Fibroblast of gingiva (primary cell): ENCODE measurements around the gene ADAM23.

Experiments used
- DNase-seq: peaks from one replicate; pipeline ENCODE4 v3.0.0-alpha.2; 2011; ENCODE audit warnings: low read depth

ADAM23 gene

GRCh38 chr2:206565666-206566065 lies 122.3 kb downstream of the ADAM23 start:
- DNase-seq: no peak

GRCh38 chr2:206569470-206569869 lies 126.1 kb downstream of the ADAM23 start:
- DNase-seq: no peak

DNA sequence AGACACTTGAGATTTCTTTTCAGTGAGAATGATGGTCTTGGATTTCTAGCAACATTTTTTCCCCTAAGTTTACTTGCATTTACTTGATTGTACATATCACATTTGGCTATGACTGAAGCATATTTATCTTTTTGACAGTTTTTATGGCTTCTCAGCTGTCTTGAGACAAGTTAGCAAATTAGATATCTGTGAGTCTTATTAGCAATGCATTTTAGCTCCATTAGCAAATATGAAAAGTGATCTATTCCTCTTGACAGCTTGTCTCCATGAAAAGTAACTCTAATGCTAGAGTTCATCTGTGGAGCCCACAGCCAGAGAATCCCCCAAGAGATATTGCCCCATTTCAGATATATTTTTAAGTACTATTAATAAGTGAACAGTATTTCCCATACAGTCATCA lies 126.9 kb downstream of the ADAM23 start:
- no peak for DNase-seq

DNA sequence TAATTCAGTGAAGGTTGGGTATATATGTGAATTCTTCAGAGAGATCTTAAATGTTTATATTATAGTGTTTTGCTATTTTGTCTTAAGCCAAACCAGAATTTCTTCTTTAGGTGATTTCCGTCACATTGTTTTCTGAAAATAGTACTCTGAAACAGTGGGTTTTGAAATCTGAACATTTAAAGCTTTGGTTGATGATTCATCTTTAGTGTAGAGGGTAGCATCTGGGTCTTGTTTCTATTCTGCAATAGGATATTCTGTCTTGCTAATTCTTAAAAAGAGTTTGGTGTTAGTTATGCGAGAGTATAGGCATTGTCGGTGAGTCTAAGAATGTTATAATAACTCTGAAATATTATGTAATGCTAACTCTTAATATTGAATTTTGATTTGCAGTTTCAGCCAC lies 129.4 kb downstream of the ADAM23 start:
- no peak for DNase-seq

DNA sequence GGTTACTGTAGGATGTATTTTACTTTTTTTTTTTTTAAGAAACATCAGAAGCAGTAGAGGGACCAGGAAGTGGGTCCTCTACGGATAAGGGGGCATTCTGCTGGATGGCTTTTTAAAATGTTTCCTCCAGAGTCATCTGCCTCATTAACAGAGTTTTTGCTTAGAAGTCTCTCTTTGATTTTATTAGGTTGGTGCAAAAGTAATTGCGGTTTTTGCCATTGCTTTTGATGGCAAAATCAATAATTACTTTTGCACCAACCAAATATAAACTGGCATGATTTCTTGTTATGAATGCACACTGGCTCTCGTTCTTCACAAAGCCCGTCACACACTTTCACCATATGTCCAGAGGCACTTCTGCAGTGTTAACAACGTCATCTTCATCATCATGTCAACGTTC lies 130.5 kb downstream of the ADAM23 start:
- DNase-seq: no peak

GRCh38 chr2:206584323-206585116 lies 141.2 kb downstream of the ADAM23 start:
- DNase-seq: no peak

DNA sequence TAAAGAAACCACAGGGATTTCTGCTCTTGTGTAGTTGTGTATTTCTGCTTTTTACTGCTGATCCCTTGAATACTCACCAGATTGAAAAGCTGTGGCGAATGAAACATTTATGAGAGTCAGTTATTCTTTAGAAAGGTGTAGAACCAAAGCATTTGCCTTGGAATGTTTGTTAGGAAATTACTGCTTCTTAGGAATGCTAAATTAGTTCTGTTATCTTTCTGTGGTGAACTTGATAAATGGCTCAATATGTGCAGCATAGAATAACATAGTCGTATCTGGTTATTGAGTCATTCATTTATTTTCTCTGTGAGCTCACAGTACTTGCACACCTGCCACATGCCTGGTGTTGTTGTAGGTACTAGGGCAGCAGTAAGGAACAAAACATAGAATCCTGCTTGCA lies 142.0 kb downstream of the ADAM23 start:
- DNase-seq: no peak

- DNase-seq: no peak
Observed at GRCh38 chr2:206586609-206587008, 143.3 kb downstream of the ADAM23 start.

GRCh38 chr2:206597717-206598218 lies 154.4 kb downstream of the ADAM23 start:
- DNase-seq: no peak

- DNase-seq: no peak
Observed at GRCh38 chr2:206603243-206603642, 159.9 kb downstream of the ADAM23 start.

- no peak for DNase-seq
Observed at GRCh38 chr2:206610451-206610850, 167.1 kb downstream of the ADAM23 start.

GRCh38 chr2:206611191-206611590 lies 167.9 kb downstream of the ADAM23 start:
- no peak for DNase-seq

- no peak for DNase-seq
Observed at GRCh38 chr2:206611736-206612135, 168.4 kb downstream of the ADAM23 start.

GRCh38 chr2:206614811-206615210 lies 171.5 kb downstream of the ADAM23 start:
- no peak for DNase-seq

GRCh38 chr2:206615417-206616089 lies 172.2 kb downstream of the ADAM23 start:
- no peak for DNase-seq

DNA sequence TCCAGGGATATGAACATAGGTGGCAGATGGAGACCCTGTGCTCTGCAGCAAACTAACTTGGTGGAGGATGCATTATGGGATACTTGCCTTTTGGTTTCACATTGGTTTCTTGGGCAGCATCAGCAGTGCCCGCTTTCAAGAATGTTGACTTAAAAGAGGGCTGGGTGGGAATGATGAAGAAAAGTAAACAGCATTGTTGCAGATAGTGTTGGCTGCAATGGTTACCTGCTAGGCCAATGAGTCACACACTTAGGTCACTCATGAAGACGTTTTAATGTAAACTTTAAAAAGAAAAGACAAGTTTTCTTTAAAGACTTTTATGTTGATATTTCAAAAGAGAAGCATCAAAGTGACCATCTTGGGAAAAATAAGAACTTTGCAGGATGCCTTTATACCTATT lies 172.8 kb downstream of the ADAM23 start:
- DNase-seq: no peak

DNA sequence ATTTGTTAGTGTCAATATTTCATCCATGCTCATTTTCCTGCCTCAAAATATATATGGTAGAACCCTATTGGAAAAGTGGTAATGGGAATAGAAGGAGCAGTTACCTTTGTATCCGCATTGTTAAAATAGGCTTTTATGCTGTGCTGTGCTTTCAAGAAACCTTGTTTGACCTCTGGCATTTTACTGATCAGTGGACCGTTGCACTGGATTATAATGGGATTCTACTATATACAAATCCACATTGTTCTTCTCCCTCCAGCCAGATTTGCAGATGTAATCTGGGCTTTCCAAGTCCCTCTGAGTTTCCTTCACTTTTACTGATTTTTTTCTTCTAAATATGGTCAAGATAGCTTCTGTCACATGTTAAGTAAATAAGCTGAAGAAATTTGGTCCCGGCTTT lies 175.7 kb downstream of the ADAM23 start:
- DNase-seq: no peak

DNA sequence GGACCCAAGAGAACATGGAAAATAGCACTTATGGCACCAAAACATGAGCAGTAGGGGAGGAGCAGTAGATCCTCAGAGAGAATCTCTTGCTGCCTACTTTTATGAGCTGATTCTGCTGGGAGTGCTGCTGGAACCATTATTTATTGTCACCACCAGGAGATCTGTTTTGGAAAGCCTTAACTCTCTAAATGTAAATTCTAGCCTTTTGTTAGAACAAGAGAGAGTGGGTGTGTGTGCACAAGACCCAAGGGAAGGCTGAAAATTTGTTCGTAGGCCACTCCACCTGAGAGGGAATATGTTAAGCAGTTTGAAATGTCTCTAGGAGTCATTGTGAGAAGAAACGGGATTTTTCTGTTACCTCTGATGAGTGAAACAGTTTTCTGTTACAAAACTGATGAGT lies 182.8 kb downstream of the ADAM23 start:
- DNase-seq: no peak

DNA sequence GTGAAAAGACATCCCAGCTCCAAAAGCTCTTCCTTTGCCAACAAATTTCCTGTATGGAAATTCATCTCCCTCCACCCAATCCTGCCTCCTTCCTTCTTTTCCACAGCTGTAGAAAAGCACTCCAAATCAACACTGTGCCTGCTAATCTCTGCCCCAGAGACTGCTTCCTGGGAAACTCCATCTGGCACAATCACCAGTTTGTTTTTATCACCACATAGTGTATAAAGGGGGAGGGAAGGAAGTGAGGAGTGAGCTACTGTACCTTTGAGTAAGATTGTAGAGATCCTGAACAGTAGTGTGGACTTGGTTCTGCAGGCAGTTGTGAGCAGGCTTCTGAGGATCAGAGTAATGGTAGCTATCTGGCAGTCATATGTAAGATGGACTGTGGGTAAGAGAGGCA lies 184.3 kb downstream of the ADAM23 start:
- no peak for DNase-seq

DNA sequence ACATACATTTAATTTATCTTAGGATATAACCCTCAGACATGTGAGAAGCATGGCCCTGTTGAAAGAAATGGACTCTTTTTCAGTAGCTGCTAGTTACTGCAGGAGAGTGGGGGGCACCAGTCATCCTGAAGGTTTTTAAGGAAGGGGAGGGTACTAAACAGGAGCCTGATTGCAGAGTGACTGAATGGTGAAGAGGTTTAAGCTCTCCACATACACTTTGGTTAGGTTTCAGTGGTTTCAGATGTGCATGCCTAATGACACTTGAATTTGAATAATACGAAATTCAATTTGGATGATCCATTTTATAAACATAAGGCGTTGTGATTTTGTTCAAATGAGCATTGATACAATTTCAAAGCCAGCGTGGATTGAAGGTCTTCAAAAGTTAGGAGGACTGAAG lies 188.0 kb downstream of the ADAM23 start:
- DNase-seq: no peak

DNA sequence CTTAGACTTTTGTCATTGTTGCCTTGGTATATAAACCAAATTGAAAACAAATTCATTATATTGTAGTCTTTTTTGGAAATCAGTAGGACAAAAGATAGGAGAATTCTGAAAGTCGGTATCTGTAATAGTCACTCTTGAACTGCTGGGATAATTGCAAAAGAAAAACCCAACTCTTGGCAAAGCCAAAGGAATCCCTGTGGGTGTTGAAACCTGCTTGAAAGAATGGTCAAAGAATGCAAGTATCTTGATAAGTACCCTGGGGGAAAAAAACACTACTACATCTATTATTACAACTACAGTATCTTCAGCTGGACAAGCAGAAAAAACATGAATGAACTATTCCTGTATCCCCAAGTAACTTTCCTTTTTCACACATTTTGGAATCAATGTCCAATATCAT lies 191.7 kb downstream of the ADAM23 start:
- no peak for DNase-seq

DNA sequence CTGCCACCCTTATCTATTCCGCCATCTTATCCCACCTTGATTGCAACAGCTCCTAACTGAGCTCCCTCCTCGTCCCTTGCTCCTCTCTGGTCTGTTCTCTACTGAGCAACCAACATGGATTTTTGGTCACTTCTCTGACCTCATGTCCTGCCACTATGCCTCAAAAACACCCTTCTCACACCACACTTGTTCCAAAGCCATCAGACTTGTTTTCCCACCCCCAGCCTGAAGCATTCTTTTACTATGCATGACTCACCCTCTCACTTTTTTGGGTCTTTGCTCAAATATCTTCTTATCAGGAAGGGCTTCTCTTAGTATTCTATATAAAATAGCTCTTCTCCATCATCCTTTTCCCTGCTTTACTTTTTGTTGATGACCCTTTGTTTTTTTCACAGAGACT lies 196.3 kb downstream of the ADAM23 start:
- DNase-seq: no peak

DNA sequence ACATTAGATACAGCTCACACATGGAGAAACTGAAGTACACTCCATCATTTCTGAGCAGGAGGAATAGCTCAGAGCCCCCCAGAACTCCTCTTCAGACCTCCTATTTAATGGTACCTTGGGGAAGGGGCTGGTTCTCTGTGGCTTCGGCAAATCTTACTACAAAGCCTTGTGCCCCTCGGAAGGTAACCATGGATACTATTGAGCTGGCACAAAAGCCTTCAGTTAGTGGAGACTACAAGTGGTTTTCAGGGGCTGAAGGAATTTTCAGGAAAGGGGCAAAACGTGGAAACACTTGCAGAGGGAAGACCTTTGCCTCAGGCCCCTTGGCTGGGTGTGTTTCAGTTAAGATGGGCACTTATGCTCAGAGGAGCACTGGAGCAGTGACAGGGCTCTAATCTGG lies 197.9 kb downstream of the ADAM23 start:
- DNase-seq: no peak
